Transverse colon (tissue), 4 donors: ENCODE measurements around the gene ANKRD11. TPM values are rescaled to one million over a fixed set of nuclear protein-coding genes. Genes with fewer than 3 reads are reported as not detected.

Experiments used
- DNase-seq: peaks from one replicate; pipeline ENCODE4 v3.0.0-alpha.2; 2019
- H3K27ac ChIP-seq, 4 donors: fragments of 200-600 bp; sonication (generic); 2 replicates each; pipeline ENCODE4 v1.5.1; 2016 to 2018; ENCODE audit warnings: inconsistent platforms in 4 of 4
- H3K27me3 ChIP-seq: fragments of 200-600 bp; sonication (generic); 2 replicates; pipeline ENCODE4 v1.5.1; 2017; ENCODE audit warnings: inconsistent platforms
- H3K36me3 ChIP-seq, 4 donors: fragments of 200-600 bp; sonication (generic); 2 replicates each; pipeline ENCODE4 v1.5.1; 2017 to 2019; ENCODE audit warnings: inconsistent platforms in 4 of 4
- H3K4me1 ChIP-seq, 4 donors: fragments of 200-600 bp; sonication (generic); 2 replicates each; pipeline ENCODE4 v1.5.1; 2017 to 2020; ENCODE audit warnings: inconsistent platforms in 4 of 4
- H3K4me3 ChIP-seq, 4 donors: fragments of 200-600 bp; sonication (generic); 1 replicate in 1 of 4; 2 replicates in 3 of 4; pipeline versions ENCODE4 v1.5.1 to v1.6.1; 2017 to 2019; ENCODE audit warnings: inconsistent platforms in 4 of 4
- H3K9me3 ChIP-seq, 2 donors: fragments of 200-600 bp; sonication (generic); 2 replicates each; pipeline ENCODE4 v1.5.1; 2017 to 2019; ENCODE audit warnings: inconsistent platforms in 2 of 2
- CTCF ChIP-seq, 5 experiments: fragments of 200-600 bp in 3 of 5; fragments of 450-650 bp in 2 of 5; sonication (generic) in 3 of 5; IDR thresholded peaks; 1 replicate in 2 of 5; 2 replicates in 3 of 5; pipeline ENCODE4 v1.5.1; 2016 to 2017; ENCODE audit warnings: antibody characterized with exemption in 5 of 5, inconsistent platforms in 3 of 5, mild to moderate bottlenecking in 2 of 5, moderate library complexity in 1 of 5
- EP300 ChIP-seq: sonication (generic); formaldehyde crosslinking; IDR thresholded peaks from one replicate; pipeline ENCODE4 v1.6.1; 2017; ENCODE audit warnings: antibody characterized with exemption, low read depth
- POLR2A ChIP-seq: fragments of 450-650 bp; IDR thresholded peaks from one replicate; pipeline ENCODE4 v1.6.1; 2016; ENCODE audit warnings: antibody characterized with exemption, mild to moderate bottlenecking, moderate library complexity
- POLR2AphosphoS5 ChIP-seq, 3 donors: sonication (generic); formaldehyde crosslinking; IDR thresholded peaks; one replicate each; pipeline ENCODE4 v1.6.1; 2016; ENCODE audit warnings: antibody characterized with exemption in 3 of 3
- WGBS, 2 donors: methylation state at CpG; one replicate each; pipeline ENCODE4 v1.1.5; 2018; ENCODE audit warnings: low coverage in 1 of 2; 5-methylcytosine and 5-hydroxymethylcytosine counted together
- in situ Hi-C, 4 donors: fragments of 200-750 bp; cut with MboI; loops; one replicate each; pipeline versions ENCODE4 v1.15.0 to v1.15.1; 2017; ENCODE audit warnings: low sequenced_read_pairs in 3 of 4, low pct_ligation_motif_present in 1 of 4, low pct_unique_long_range_greater_than_20kb in 1 of 4
- intact Hi-C: fragments of 100-400 bp; cut with DNase I; formaldehyde crosslinking; loops from one replicate; pipeline ENCODE4 v1.15.1; 2023; ENCODE audit warnings: low total_unique reads
- total RNA-seq, 4 donors: library from RNA; depleted of rRNA; stranded (reverse); fragments of >200 nt; gene quantifications; one replicate each; pipeline ENCODE4 v1.1.0, GENCODE V29; 2016

Gene ANKRD11
- total RNA-seq, 4 donors from 2014 or later = 109 to 281 (median 142) TPM

GRCh38 chr16:89293276-89294143 lies 196.9 kb downstream of the ANKRD11 start:
- Histone ChIP-seq H3K27ac (peak overlapping the region in 1 of 4 donors; percentile 33), H3K9me3 (no peaks in the 10 kb centered on the region), H3K36me3 (peaks cover 0 to 4% (median 1%) of the 10 kb centered on the region in 4 donors), H3K4me3 (no peak overlapping the region), H3K27me3 (no peaks in the 10 kb centered on the region), H3K4me1 (peaks cover 0 to 19% (median 5%) of the 10 kb centered on the region in 4 donors)
- intact Hi-C loops (loop anchor here (5.0 kb wide), 1 partner anchor 921 kb away; no protein-coding TSS in a partner anchor), in situ Hi-C loops (no loop called here)
- DNase-seq = no peak
- 85 to 100% methylated on average over 2 to 27 of the region's 28 CpGs for WGBS, 2 donors
- TF ChIP-seq EP300 = no peak
- no peak for TF ChIP-seq CTCF (IDR thresholded peaks at IDR 0.05)
- no peak for TF ChIP-seq POLR2AphosphoS5 (IDR thresholded peaks at IDR 0.05)
- no peak for TF ChIP-seq POLR2A

GRCh38 chr16:89292443-89293078 lies 197.8 kb downstream of the ANKRD11 start:
- Histone ChIP-seq H3K9me3 (no peaks in the 10 kb centered on the region), H3K4me1 (peaks cover 0 to 19% (median 5%) of the 10 kb centered on the region in 4 donors), H3K27ac (no peak overlapping the region), H3K36me3 (peaks cover 0 to 12% (median 3%) of the 10 kb centered on the region in 4 donors), H3K27me3 (no peaks in the 10 kb centered on the region), H3K4me3 (no peak overlapping the region)
- intact Hi-C loops = loop anchor here (5.0 kb wide), 1 partner anchor 920 kb away; no protein-coding TSS in a partner anchor
- no peak for TF ChIP-seq CTCF (IDR thresholded peaks at IDR 0.05)
- TF ChIP-seq POLR2A = no peak
- TF ChIP-seq POLR2AphosphoS5 (IDR thresholded peaks at IDR 0.05) = no peak
- TF ChIP-seq EP300 = no peak
- WGBS, 2 donors = 80 to 85% methylated on average over 1 to 22 of the region's 22 CpGs
- in situ Hi-C loops = no loop called here
- DNase-seq = no peak

GRCh38 chr16:89291776-89292175 lies 198.6 kb downstream of the ANKRD11 start:
- no peak overlapping the region for H3K27ac ChIP-seq
- in situ Hi-C loops = no loop called here
- peaks cover 0 to 16% (median 5%) of the 10 kb centered on the region in 4 donors for H3K4me1 ChIP-seq
- no peaks in the 10 kb centered on the region for H3K27me3 ChIP-seq
- no peak overlapping the region for H3K4me3 ChIP-seq
- peaks cover 0 to 16% (median 3%) of the 10 kb centered on the region in 4 donors for H3K36me3 ChIP-seq
- TF ChIP-seq CTCF (IDR thresholded peaks at IDR 0.05) (no peak), POLR2A (no peak), POLR2AphosphoS5 (IDR thresholded peaks at IDR 0.05) (no peak), EP300 (no peak)
- no peak for DNase-seq
- intact Hi-C loops = loop anchor here (2.0 to 5.0 kb wide), 2 partner anchors 63 to 919 kb away; no protein-coding TSS in a partner anchor
- 79% methylated on average over 13 of the region's 13 CpGs; no CpG with 5 or more reads in 1 of the 2 donors for WGBS, 2 donors
- H3K9me3 ChIP-seq = no peaks in the 10 kb centered on the region

- H3K27ac ChIP-seq = no peak overlapping the region
- DNase-seq = no peak
- TF ChIP-seq EP300 = no peak
- no peak for TF ChIP-seq POLR2A
- no peak for TF ChIP-seq POLR2AphosphoS5 (IDR thresholded peaks at IDR 0.05)
- no peak for TF ChIP-seq CTCF (IDR thresholded peaks at IDR 0.05)
Observed at GRCh38 chr16:89291363-89291762, 199.0 kb downstream of the ANKRD11 start.

More at GRCh38 chr16:89291363-89291762, 199.0 kb downstream of the ANKRD11 start:
- Histone ChIP-seq H3K27me3 (no peaks in the 10 kb centered on the region), H3K4me3 (no peak overlapping the region), H3K36me3 (peaks cover 0 to 16% (median 4%) of the 10 kb centered on the region in 4 donors), H3K4me1 (peaks cover 0 to 12% (median 5%) of the 10 kb centered on the region in 4 donors), H3K9me3 (no peaks in the 10 kb centered on the region)
- intact Hi-C loops (loop anchor here (2.0 to 5.0 kb wide), 2 partner anchors 63 to 919 kb away; no protein-coding TSS in a partner anchor), in situ Hi-C loops (no loop called here)
- 83% methylated on average over 9 of the region's 9 CpGs; no CpG with 5 or more reads in 1 of the 2 donors for WGBS, 2 donors
